HepG2 (cell line): ENCODE measurements around the gene CMTM8. TPM values are rescaled to one million over a fixed set of nuclear protein-coding genes. Genes with fewer than 3 reads are reported as not detected.

Experiments
- ATAC-seq: fragments of 200-7000 bp; cut with Tn5 transposase; 3 replicates; pipeline ENCODE4 v1.9.1; 2020; ENCODE audit warnings: mild to moderate bottlenecking, moderate library complexity
- BruUV-seq: library from RNA; stranded (reverse); fragments of 400-500 nt; replicated peaks from 2 replicates; lab custom pipeline; 2021; lab: Mats Ljungman, UMichigan
- CTCF ChIA-PET: fragments of 300-600 bp; formaldehyde crosslinking; extraction: SDS; loops from one replicate; lab custom pipeline; 2021; ENCODE audit warnings: low total read pairs, inconsistent platforms, low intra/inter-chr PET ratio; lab: Yijun Ruan, JAX
- POLR2A ChIA-PET: fragments of 350-600 bp; sonication (Branson Sonifier 250); formaldehyde crosslinking; loops from one replicate; lab custom pipeline; 2020; ENCODE audit warnings: antibody characterized with exemption, inconsistent platforms; lab: Yijun Ruan, JAX
- DNase-seq: peaks from one replicate; pipeline ENCODE4 v3.0.0-alpha.2; 2015; ENCODE audit warnings: low spot score
- FAIRE-seq: peaks from 3 replicates; lab custom pipeline; 2011; peaks lifted over from hg19 to GRCh38; lab: Jason Lieb, UNC
- H2AFZ ChIP-seq: one replicate; pipeline ENCODE4 v1.6.1; 2011; ENCODE audit warnings: low read length, inconsistent platforms
- H3K27ac ChIP-seq: fragments of 300-600 bp; 3 replicates; pipeline ENCODE4 v1.8.0; 2011; ENCODE audit warnings: mixed run types, mild to moderate bottlenecking, mixed read lengths, low read length, inconsistent platforms; ENCODE audit not compliant: insufficient read depth; ENCODE audit errors: extremely low read length
- H3K27me3 ChIP-seq, 2 experiments: fragments of 200-600 bp in 1 of 2; 2 replicates in 1 of 2; 3 replicates in 1 of 2; pipeline versions ENCODE4 v1.6.0 to v1.8.0; 2011; ENCODE audit warnings: low read length in 2 of 2, mild to moderate bottlenecking in 2 of 2, moderate library complexity in 2 of 2, inconsistent platforms in 1 of 2; ENCODE audit not compliant: insufficient read depth in 2 of 2, control insufficient read depth in 1 of 2
- H3K36me3 ChIP-seq, 2 experiments: fragments of 200-600 bp in 1 of 2; replicated peaks in 1 of 2; 2 replicates in 1 of 2; 3 replicates in 1 of 2; pipeline versions ENCODE4 v1.5.1 to v1.8.0; 2011; ENCODE audit warnings: low read length in 2 of 2, inconsistent platforms in 1 of 2; ENCODE audit not compliant: insufficient read depth in 2 of 2, control insufficient read depth in 1 of 2
- H3K4me1 ChIP-seq: 2 replicates; pipeline ENCODE4 v1.5.1; 2012; ENCODE audit warnings: low read length, inconsistent platforms; ENCODE audit not compliant: insufficient read depth
- H3K4me2 ChIP-seq: 2 replicates; pipeline ENCODE4 v1.6.0; 2011; ENCODE audit warnings: low read depth, low read length, inconsistent platforms
- H3K4me3 ChIP-seq, 3 experiments: fragments of 200-600 bp in 1 of 3; sonication (generic), shearing (Covaris generic) in 1 of 3; replicated peaks in 1 of 3; 2 replicates each; pipeline ENCODE4 v1.5.1; 2011 to 2016; ENCODE audit warnings: low read length in 3 of 3, inconsistent platforms in 2 of 3, low read depth in 2 of 3, mild to moderate bottlenecking in 2 of 3, control low read depth in 1 of 3, mixed read lengths in 1 of 3; ENCODE audit not compliant: insufficient read depth in 1 of 3
- H3K79me2 ChIP-seq: one replicate; pipeline ENCODE4 v1.6.1; 2011; ENCODE audit warnings: low read length, inconsistent platforms; ENCODE audit not compliant: insufficient read depth
- H3K9ac ChIP-seq: 2 replicates; pipeline ENCODE4 v1.6.0; 2011; ENCODE audit warnings: mild to moderate bottlenecking, low read depth, low read length, inconsistent platforms; ENCODE audit not compliant: insufficient read depth
- H3K9me3 ChIP-seq: 2 replicates; pipeline ENCODE4 v1.5.1; 2012; ENCODE audit warnings: mild to moderate bottlenecking, low read length
- H4K20me1 ChIP-seq: 2 replicates; pipeline ENCODE4 v1.6.0; 2011; ENCODE audit warnings: inconsistent platforms, mild to moderate bottlenecking, low read length, moderate library complexity; ENCODE audit not compliant: insufficient read depth
- BHLHE40 ChIP-seq: IDR thresholded peaks from 2 replicates; pipeline ENCODE4 v1.6.1; 2011; ENCODE audit warnings: low read length, improper control_type of control experiment
- CSRNP2 ChIP-seq: sonication (generic); formaldehyde crosslinking; conservative IDR thresholded peaks from 2 replicates; pipeline ENCODE4 v1.8.0; 2022; ENCODE audit warnings: low read depth, missing genetic modification reagents
- ERF ChIP-seq: IDR thresholded peaks from 2 replicates; pipeline ENCODE4 v1.6.1; 2018; ENCODE audit warnings: missing biosample characterization, missing genetic modification reagents
- FOSL2 ChIP-seq: sonication (generic); formaldehyde crosslinking; IDR thresholded peaks from 2 replicates; pipeline ENCODE4 v1.4.0; 2020; ENCODE audit warnings: missing genetic modification reagents
- FOXP1 ChIP-seq, 2 experiments: fragments of 450-650 bp in 1 of 2; IDR thresholded peaks; 2 replicates each; pipeline ENCODE4 v1.6.1; 2017 to 2018; ENCODE audit warnings: antibody characterized with exemption in 1 of 2
- HOXA9 ChIP-seq: sonication (generic); formaldehyde crosslinking; IDR thresholded peaks from 2 replicates; pipeline ENCODE4 v1.8.1; 2022; ENCODE audit warnings: missing genetic modification reagents, mild to moderate bottlenecking, moderate library complexity, borderline replicate concordance
- HOXD1 ChIP-seq: sonication (generic); formaldehyde crosslinking; IDR thresholded peaks from 2 replicates; pipeline ENCODE4 v1.5.0; 2020; ENCODE audit warnings: missing genetic modification reagents
- IRF2 ChIP-seq: IDR thresholded peaks from 2 replicates; pipeline ENCODE4 v1.6.1; 2018; ENCODE audit warnings: missing genetic modification reagents, missing compliant biosample characterization
- MED8 ChIP-seq: sonication (generic); formaldehyde crosslinking; IDR thresholded peaks from 2 replicates; pipeline ENCODE4 v1.8.1; 2023; ENCODE audit warnings: mild to moderate bottlenecking, missing genetic modification reagents; ENCODE audit not compliant: insufficient replicate concordance
- THYN1 ChIP-seq: sonication (generic); formaldehyde crosslinking; IDR thresholded peaks from 2 replicates; pipeline ENCODE4 v1.8.1; 2023; ENCODE audit warnings: low read depth, mild to moderate bottlenecking, moderate library complexity, missing genetic modification reagents, borderline replicate concordance
- ZBTB44 ChIP-seq: sonication (generic); formaldehyde crosslinking; IDR thresholded peaks from 2 replicates; pipeline ENCODE4 v1.4.0; 2020; ENCODE audit warnings: missing genetic modification reagents
- ZNF138 ChIP-seq: sonication (generic); formaldehyde crosslinking; IDR thresholded peaks from 2 replicates; pipeline ENCODE4 v1.5.0; 2020; ENCODE audit warnings: mild to moderate bottlenecking, low read depth, missing genetic modification reagents
- ZNF597 ChIP-seq: sonication (generic); formaldehyde crosslinking; IDR thresholded peaks from 2 replicates; pipeline ENCODE4 v1.5.0; 2020; ENCODE audit warnings: missing genetic modification reagents
- ZNF660 ChIP-seq: sonication (generic); formaldehyde crosslinking; IDR thresholded peaks from 2 replicates; pipeline ENCODE4 v1.5.1; 2020; ENCODE audit warnings: mild to moderate bottlenecking, low read depth, missing genetic modification reagents, borderline replicate concordance
- ZNF670 ChIP-seq: sonication (generic); formaldehyde crosslinking; IDR thresholded peaks from 2 replicates; pipeline ENCODE4 v1.8.0; 2022; ENCODE audit warnings: mild to moderate bottlenecking, missing genetic modification reagents, borderline replicate concordance
- ZNF790 ChIP-seq: sonication (generic); formaldehyde crosslinking; IDR thresholded peaks from 2 replicates; pipeline ENCODE4 v1.8.0; 2022; ENCODE audit warnings: missing genetic modification reagents, mild to moderate bottlenecking, borderline replicate concordance
- ZNF800 ChIP-seq: sonication (generic); formaldehyde crosslinking; IDR thresholded peaks from 2 replicates; pipeline ENCODE4 v1.4.0; 2020; ENCODE audit warnings: missing genetic modification reagents
- WGBS: methylation state at CpG from one replicate; pipeline ENCODE4 v1.1.6; 2017; ENCODE audit warnings: low lambda C conversion rate; 5-methylcytosine and 5-hydroxymethylcytosine counted together
- in situ Hi-C: cut with HindIII; loops from 2 replicates; pipeline ENCODE4 v1.10.0; 2017; ENCODE audit warnings: low pct_unique_long_range_greater_than_20kb; ENCODE audit not compliant: extremely low pct_ligation_motif_present
- intact Hi-C: fragments of 100-400 bp; cut with micrococcal nuclease; formaldehyde crosslinking; loops from one replicate; pipeline ENCODE4 v1.10.0; 2022; ENCODE audit not compliant: unreplicated experiment
- polyA plus RNA-seq, 8 experiments: library from polyadenylated mRNA; depleted of rRNA in 3 of 8; stranded (reverse) in 7 of 8; unstranded in 1 of 8; fragments of >200 nt; fragmentation: Illumina TruSeq in 4 of 8; extraction: Trizol in 4 of 8; gene quantifications; 2 replicates each; pipeline versions ENCODE4 v1.2.1 to v1.2.3, GENCODE V29; 2011 to 2016; ENCODE audit warnings: low read depth in 4 of 8, missing spikeins in 1 of 8, mixed read lengths in 1 of 8; ENCODE audit not compliant: insufficient read depth in 1 of 8
- total RNA-seq, 5 experiments: library from RNA; depleted of rRNA; stranded (reverse); fragments of >200 nt; fragmentation: Illumina TruSeq; extraction: Trizol; gene quantifications; 2 replicates each; pipeline ENCODE4 v1.2.3, GENCODE V29; 2016; ENCODE audit warnings: low read depth in 1 of 5

CMTM8 gene
- total and polyA plus RNA-seq, 2 of the 13 experiments (the other 11 are each of a cell fraction or from before 2014, with no cell fraction given): 8.9 to 15.8 TPM

- no peak for TF ChIP-seq CSRNP2 (CRISPR knock-in tag)
- TF ChIP-seq, all 625 proteins: peak for 0
These were observed 122.0 kb downstream of the CMTM8 start (continued) for GRCh38 chr3:32360493-32360827.

GRCh38 chr3:32366638-32367397 lies 128.3 kb downstream of the CMTM8 start:
- ATAC-seq: no peak
- WGBS: 77% methylated on average over 6 of the region's 6 CpGs
- POLR2A ChIA-PET: no interaction called here
- TF ChIP-seq FOSL2 (no peak), IRF2 (CRISPR knock-in tag) (no peak), HOXD1 (CRISPR knock-in tag) (no peak), HOXA9 (CRISPR knock-in tag) (no peak), ERF (no peak), ZNF790 (no peak), ZNF138 (CRISPR knock-in tag) (no peak), ZNF670 (CRISPR knock-in tag) (no peak), ZNF800 (CRISPR knock-in tag) (no peak), THYN1 (CRISPR knock-in tag) (no peak), MED8 (CRISPR knock-in tag) (no peak), BHLHE40 (no peak), FOXP1 (IDR thresholded peaks at IDR 0.05) (no peak), FOXP1 (CRISPR knock-in tag; IDR thresholded peaks at IDR 0.05) (no peak), ZNF597 (CRISPR knock-in tag) (no peak), ZBTB44 (no peak), ZNF660 (CRISPR knock-in tag) (no peak)

More at GRCh38 chr3:32366638-32367397, 128.3 kb downstream of the CMTM8 start:
- no peak overlapping the region for H3K4me2 ChIP-seq
- peaks cover 12% of the 10 kb centered on the region for H3K4me1 ChIP-seq
- BruUV-seq: no TSS peak
- intact Hi-C loops (no loop called here), in situ Hi-C loops (no loop called here)
- no peak overlapping the region for H3K9ac ChIP-seq
- H3K27ac ChIP-seq: no peak overlapping the region
- no peak for FAIRE-seq
- no peak overlapping the region for H2AFZ ChIP-seq
- no peaks in the 10 kb centered on the region for H3K27me3 ChIP-seq
- peaks cover 2 to 3% of the 10 kb centered on the region in 2 experiments; a peak in 4 of 5 replicates for H3K36me3 ChIP-seq
- no peaks in the 10 kb centered on the region for H3K9me3 ChIP-seq
- no peaks in the 10 kb centered on the region for H4K20me1 ChIP-seq
- H3K79me2 ChIP-seq: no peaks in the 10 kb centered on the region
- CTCF ChIA-PET: no interaction called here
- no peak for DNase-seq
- H3K4me3 ChIP-seq: no peak overlapping the region
